GM19035 (cell line): ENCODE results near the gene GAB1.

Experiments used
- ATAC-seq: cut with Tn5 transposase; IDR thresholded peaks from one replicate; pipeline ENCODE4 v1.9.1; 2021; ENCODE audit not compliant: unreplicated experiment

Gene GAB1

DNA sequence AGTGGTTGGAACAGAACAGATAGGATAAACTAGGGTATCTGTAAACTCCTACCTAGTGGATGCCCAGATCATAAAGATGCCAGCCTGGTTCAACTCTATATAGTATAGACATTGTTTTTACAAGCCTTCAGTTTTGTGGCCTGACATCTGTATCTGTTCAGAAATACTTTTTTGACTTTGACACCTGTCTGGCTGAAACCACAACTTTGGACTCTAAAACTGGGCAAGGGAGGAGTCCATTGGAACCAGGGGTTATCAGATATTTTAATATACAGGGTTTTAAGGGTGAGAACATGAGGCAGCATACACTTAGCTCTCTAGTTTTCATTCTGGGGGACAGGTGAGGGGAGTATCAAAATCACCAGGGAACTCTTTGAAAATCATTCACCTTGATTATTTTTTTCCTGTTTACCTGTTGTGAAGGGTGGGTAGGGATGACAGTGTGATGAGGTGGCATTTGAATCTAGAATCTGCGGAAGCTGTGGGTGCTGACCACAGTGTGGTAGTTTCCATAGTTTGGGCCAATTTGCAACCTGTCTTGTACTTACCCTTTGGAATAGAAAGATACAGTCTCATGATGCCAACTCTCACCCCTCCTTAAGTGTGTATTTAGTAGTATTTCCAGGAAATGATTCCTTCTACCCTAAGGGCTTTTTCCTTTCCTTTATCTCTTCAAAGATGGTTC is 20.6 kb downstream of the GAB1 start:
- no peak for ATAC-seq

DNA sequence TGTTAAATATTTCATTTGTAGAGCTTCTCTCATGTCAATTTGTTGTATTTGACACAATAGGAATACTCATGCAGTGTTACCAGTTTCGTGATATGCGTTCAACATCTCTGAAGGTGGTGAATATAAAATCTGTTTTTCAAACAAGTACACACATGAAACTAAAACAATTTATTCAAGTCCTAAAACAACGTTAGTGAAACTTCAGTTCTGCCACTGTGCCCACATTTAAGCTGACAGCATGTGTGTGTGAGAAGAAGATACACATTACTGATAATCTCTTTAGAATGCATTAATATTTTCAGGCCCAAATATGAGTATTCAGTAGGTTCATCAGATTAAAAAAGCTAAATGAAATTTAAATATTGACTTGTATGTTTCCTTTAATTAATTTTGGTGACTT is 21.7 kb downstream of the GAB1 start:
- no peak for ATAC-seq

DNA sequence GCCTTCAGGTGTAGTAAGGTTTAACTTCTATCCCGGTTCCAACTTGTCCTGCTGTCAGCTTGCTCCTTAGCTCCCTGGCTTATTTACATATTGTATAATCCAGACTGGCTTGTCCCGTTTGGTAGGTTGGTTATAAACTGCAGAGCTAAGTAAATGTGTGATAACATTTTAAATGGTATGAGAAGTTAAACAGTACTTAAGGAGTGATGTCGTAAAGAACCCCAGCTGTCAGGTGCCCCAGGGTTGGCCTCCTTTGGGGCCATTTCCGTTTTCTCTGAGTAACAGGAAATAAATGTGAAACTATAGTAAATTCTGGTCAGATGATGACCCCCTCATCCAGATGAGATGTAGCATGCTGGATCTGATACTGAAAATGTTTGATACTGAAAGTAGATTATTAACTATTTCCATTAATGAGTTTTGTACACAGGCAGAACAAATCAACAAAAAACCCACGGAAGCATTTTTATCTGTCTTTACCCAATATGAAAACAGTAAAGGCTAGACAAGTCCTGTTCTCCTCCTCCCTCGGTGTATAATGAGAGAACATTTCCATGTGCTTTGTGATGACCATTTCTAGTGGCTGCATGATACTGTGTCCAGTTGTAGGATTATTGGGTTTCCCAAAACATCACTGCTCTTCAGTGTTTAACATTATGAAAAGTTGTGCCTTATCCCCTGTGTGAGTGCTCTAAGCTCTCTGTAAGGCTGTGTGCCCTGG is 22.4 kb downstream of the GAB1 start:
- peak; percentile 77 for ATAC-seq

DNA sequence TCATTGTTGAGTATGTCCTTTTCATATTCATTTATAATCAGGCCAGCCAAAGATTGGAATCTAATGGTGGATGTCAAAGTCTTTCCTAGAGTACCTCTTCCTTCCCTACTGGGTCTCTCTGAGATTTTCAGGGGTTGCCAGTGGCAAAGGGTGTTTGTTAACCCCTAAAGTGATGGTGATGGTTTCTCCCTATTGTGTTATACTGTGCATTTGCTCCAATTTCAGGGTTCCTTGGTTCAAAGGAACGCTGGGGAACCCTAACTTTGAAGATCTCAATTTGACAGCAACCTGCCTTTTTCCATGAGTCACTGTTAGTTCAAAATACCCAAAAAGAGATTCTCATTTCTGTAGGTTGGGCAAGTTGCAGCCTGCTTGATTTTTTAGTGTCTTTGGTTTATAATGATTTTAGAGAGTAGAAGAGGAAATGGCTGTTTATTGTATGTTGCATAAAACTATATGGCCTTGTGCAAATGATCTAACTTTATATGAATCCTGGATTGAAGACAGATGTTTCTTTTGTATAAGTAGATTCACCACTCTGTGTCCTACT is 23.0 kb downstream of the GAB1 start:
- peak; percentile 3 for ATAC-seq

DNA sequence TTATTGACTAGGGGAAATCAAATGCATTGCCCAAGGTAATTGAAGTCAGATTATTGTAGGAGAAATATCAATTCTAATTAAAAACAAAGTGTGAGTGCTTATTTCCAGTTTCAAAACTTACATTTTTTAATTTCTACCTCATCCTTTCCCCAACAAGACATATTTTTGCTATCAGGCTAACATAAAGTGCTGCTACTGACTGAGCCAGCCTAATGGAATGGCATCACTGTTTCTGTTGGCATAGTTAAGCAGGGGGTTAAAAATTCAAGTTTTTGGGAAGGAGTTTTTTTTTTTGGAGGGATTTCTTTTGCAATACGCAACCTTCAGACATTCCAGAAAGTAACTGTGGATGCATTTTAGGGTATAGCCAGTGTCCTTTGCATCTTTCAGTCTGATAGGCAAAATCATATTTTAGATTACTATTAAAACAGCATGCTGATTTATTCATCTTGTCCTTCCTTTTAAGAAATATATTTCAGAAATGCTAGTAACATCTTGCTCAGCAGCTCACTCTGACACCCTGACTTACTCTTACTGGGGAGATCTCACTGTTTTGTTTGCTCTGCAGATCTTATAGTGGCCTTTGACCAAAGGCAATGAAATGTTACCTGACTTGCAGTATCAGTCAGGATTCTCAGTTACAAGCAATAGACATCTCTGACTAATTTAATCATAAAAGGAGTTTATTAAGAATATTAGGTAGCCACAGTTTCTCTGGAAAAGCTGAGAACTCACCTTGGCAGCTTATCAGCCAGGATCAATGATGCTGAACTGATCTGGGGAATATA is 24.4 kb downstream of the GAB1 start:
- ATAC-seq, result no peak

DNA sequence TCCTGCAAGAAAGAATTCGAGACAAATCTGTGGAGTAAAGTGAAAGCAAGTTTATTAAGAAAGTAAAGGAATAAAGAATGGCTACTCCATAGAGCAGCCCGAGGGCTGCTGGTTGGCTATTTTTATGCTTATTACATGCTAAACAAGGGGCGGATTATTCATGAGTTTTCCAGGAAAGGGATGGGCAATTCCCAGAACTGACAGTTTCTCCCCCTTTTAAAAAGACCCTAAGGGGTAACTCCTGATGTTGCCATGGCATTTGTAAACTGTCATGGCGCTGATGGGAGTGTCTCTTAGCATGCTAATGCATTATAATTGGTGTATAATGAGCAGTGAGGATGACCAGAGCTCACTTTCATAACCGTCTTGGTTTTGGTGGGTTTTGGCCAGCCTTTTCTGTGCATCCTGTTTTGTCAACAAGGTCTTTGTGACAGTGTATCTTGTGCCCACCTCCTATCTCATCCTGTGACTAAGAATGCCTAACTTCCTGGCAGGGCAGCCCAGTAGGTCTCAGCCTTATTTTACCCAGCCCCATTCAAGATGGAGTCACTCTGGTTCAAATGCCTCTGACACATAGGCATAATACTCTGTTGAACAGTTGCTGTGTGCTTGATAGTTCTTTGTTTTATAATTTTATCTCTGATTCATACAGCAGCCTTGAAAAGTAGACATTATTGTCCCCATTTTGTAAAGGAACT is 25.8 kb downstream of the GAB1 start:
- ATAC-seq, result no peak

DNA sequence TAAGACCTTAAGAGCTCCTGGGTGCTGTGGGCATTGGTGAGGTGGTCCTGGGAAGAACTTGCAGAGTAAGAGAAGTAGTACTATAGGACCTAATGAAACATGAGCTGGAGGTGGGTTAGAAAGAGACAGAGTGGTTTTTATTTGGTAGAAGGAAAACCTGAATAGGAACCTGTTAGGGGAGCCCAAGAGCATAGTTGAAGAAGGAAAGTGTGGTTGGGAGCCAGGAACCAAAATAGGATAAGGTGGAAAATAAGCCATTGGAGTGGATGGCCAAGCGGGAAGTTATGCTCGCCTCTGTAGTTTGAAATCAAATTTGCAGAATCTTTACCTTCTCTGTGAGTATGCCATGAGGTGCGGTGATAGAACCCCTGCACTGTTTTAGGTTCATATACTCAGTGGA is 26.7 kb downstream of the GAB1 start:
- no peak for ATAC-seq

DNA sequence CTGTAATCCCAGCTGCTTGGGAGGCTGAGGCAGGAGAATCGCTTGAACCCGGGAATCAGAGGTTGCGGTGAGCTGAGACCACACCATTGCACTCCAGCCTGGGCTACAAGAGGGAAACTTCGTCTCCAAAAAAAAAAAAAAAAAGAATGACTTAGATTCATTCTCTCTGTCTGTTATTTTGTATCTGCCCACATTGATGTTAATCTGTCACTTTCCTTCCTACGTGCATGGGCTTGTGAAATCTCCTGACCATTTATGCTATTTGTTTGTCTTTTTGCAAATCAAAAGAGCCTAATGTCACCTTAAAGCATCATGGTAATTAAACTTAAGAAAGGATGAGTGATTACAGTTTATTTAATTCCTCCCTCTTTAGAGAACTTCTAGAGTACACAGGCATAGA is 27.4 kb downstream of the GAB1 start:
- no peak for ATAC-seq

DNA sequence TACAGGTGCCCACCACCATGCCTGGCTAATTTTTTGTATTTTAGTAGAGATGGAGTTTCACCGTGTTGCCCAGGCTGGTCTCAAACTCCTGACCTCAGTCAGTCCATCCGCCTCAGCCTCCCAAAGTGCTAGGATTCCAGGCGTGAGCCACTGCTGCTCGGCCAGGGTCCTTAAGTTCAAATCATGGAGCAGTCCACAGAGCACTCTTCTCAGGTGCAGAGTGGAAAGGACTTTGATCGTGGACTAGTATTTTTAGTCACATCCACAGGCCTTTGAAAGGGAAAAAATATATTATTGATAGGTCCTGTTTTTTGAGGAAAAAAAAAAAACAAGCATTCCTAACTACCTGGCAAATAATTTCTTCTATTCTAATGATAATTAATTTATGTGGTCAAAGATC is 31.2 kb downstream of the GAB1 start:
- ATAC-seq, result no peak

DNA sequence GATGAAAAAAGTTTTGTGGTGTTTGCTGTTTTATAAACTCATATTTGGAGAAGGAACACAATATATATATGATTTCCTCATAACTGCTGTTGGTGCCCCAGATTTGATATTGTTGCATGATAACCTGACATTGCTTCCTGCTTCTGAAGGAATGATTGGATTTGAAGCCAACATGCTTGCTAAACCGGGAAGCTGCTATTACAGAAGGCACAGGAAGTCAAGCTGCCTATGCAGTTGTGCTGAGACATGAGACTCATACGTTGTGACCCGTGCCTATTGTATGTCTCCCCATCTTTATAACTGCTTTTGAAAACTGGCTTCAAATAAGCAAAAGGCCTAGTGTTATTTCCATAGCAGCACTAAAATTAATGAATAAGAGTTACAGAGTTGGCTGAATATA is 32.9 kb downstream of the GAB1 start:
- ATAC-seq, result no peak

DNA sequence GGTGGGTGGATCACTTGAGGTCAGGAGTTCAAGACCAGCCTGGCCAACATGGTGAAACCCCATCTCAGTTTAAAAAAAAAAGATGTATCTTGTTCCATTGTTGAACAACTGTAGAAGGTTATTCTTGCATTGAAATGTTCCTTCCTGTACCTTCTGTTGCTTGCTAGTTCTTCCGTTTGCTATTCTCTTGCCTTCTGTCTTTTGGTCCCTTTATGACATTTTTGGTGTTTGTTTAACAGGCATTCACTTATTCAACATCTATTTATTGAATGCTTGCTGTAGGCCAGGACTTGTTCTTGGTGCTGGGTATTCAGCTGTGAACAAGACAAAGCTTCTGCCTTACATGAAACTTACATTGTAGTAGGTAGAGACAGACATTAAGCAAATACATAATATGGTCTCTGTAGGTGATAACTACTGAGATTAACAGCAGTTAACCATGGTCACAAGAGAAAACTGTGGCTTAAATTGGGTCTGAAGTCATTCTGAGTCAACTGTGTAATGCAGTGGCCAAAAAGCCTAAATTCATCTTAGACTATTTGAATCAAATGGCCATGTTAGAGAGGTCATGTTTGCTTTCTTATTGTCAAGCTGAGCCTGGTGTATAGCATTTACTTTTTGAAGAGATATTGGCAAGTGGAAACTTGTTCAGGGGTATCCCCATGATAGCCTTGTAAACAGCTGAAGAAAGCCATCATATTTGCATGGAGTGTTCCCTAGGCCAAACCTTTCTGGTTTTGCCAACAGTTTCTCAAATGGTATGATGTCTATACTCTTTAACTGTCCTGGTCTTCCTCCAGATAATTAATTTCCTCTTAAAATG is 35.6 kb downstream of the GAB1 start:
- peak; percentile 80 for ATAC-seq

DNA sequence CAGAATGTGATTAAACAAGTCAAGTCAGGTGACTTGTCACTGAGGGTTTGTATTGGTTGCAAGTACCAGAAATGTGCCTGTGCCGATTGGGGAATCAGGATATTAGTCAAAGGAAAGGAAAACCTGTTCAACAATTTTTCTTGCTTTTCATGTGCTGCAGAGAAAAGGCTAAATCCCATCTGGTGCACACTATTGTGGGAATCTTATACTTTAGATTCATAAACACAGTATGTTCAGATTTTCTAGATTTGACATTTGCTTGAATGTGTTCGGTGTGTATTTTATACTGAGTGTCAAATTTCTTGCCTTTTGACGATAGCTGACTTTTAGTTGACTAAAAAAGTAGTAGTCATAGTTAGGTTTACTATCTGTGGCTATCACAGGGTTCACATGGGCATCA is 37.6 kb downstream of the GAB1 start:
- no peak for ATAC-seq

DNA sequence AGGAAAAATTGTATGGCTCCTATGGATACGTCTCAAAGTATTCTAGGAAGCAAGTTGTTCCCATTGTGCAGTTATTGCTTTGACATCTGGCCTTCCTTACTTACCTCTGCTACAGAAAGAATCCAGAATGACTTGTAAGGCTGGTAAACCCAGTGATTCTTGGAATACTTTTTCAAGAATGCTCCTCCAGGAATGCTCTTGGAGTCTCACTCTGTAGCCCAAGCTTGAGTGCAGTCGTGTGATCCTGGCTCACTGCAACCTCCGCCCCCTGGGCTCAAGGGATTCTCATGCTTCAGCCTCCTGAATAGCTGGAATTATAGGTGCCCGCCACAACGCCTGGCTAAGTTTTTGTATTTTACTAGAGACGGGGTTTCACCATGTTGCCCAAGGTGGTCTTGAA is 38.1 kb downstream of the GAB1 start:
- no peak for ATAC-seq

DNA sequence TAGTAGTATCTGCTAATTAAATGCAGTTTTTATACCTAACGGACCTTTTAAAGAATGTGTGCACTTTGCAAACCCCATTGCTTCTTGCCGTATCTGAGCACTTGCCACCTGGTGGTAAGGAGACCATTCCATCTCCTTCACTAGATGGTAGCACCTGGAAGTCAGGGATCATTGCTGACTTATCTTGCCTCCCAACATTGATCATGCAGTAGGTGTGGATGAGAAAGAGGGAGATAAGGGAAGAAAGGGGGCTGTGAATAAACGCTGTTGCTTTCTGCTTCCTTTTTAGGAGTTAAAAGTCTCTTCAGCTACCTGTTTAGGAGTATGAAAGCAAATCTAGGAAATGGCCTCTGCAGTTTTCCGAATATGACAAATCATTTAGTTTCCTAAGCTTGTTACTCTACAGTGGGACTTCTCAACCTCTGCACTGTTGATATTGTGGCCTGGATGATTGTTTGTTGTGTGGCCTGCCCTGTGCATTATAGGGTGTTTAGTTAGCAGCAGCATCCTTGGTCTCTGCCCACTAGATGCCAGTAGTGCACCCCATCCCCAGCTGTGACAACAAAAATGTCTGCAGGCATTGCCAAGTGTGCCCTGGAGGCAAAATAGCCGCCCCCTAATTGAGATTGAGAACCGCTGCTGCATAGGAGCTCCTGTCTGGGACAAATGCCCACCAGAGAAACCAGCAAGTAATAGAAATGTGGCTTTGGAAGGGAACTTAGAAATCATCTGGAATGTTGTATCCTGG is 38.8 kb downstream of the GAB1 start:
- peak; percentile 37 for ATAC-seq

DNA sequence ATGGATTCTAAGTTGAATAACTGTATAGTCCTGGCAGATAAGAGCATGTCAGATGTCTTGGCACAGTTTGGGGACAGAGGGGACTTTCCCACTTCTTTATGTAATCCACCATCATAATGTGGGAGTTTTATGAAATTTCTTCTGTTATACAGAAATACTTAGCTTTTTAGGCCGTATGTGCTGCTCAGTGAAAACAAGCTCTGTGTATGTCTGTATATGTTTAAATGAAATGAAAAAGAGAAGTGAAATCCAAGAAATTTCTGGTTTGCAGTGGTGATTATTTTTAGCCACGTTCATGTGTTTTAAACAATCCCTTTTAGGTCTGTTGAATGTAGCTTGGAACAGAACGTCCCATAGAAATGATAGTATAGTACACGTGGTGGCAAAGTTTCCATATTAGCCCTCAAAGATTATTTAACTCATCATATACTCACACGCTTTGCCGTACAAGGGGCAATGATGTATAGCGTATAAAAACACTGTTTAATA is 41.0 kb downstream of the GAB1 start:
- ATAC-seq, result peak; percentile 55

DNA sequence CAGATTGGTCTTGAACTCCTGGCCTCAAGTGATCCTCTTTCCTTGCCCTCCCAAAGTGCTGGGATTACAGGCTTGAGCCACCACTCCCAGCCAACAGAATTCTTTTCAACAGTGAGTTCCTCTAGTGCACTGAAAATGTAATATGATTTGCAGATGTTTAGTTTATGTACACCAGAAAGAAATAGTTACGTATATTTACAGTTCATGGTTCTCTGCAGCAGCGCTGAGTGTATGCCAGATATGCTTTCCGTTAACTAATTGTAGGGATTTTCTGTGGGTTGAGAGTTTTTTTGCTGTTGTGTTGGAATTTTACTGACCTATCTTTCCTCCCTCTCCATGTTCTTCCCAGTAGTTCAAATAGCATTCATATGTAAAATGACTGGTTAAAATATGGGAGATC is 44.0 kb downstream of the GAB1 start:
- ATAC-seq, result no peak

DNA sequence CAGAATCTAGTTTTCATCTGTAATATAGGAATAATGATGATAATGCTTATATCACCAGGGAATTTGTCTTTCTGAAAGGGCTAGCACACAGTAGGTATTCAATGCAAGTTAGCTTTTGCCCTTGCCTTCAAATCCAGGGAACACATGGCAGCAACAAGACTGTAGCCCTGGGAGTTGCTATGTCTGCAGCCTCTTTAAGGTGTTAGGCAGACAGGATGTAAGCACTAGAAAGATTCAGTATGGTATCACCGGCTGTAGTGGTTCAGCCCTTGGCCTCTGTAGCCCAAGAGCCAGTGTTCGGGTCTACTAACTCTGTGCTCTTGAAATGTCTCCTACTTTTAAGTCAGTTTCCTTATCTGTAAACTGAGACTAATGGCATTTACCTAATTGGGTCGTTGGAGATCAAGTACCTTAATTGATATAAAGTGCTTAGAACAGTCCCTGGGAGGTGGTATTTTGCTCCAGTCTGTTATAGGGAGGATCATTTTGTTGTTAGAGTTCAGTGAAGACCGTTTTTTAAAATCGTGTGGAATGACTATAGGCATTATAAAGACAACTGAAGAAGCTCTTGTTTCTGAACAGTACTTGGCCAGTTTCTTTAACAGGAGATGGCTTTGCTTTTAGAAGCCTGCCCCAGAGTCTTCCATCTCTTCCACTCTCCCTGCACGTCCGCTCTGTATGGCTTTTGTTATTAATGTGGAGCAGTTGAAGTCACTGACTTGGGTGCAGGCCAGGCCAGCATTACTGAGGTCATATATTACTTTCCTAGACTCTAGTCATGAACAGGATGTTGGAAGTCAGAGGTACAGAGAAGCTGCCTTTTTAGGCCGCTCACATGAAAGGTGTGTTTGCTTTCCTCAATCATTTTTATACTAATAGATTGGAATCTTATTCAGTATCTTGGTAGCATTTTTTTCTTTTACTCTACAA is 44.8 kb downstream of the GAB1 start:
- peak; percentile 43 for ATAC-seq

DNA sequence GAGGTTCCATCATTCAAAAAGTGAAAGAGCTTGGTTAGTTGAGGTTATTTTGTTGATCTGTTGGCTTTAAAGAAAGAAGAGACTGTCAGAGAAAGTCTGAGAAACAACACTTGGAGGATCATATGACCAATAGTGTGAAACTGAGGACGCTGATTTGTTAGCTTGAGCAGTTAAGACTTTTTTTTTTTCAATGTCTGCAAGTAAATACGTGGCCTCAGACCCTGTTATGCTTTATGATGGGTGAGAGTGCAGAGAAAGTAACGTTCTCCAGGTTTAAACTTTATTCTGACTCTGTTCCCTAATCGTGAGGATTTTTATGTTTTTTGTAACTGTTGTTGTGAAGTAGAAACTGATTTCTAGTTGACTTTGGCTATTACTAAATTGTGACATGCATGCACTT is 45.9 kb downstream of the GAB1 start:
- no peak for ATAC-seq
